Superior temporal gyrus (tissue), 1 donor: ENCODE data around the gene BROX.
"Not testable (repeated sequence)": the region's sequence is repeated elsewhere in the genome, so short reads cannot be mapped to it uniquely, and the experiment has no call there.

Experiments used
- DNase-seq: peaks from one replicate; pipeline ENCODE4 v3.0.0-alpha.2; 2016; ENCODE audit errors: extremely low spot score

Gene BROX

GRCh38 chr1:222732216-222733159 is 20.1 kb downstream of the BROX start:
- DNase-seq: no peak

- no peak for DNase-seq
Measured at GRCh38 chr1:222734740-222735139, 22.4 kb downstream of the BROX start.

GRCh38 chr1:222736470-222736869 is 24.1 kb downstream of the BROX start:
- no peak for DNase-seq

GRCh38 chr1:222736972-222737371 is 24.6 kb downstream of the BROX start, which contains the start of gene FAM177B:
FAM177B (plus strand) TSS chr1:222737202; CDS start chr1:222746546, 9,344 bp downstream.
- DNase-seq: no peak

- no peak for DNase-seq
Measured at GRCh38 chr1:222739465-222739864, 27.1 kb downstream of the BROX start.

GRCh38 chr1:222739929-222740328 is 27.6 kb downstream of the BROX start:
- no peak for DNase-seq

- DNase-seq: not testable (repeated sequence)
Measured at GRCh38 chr1:222741630-222742457, 29.5 kb downstream of the BROX start.

- no peak for DNase-seq
Measured at GRCh38 chr1:222749927-222750326, 37.6 kb downstream of the BROX start.

- DNase-seq: no peak
Measured at GRCh38 chr1:222750651-222751050, 38.3 kb downstream of the BROX start.

- no peak for DNase-seq
Measured at GRCh38 chr1:222751255-222751654, 38.9 kb downstream of the BROX start.

GRCh38 chr1:222754366-222755139 is 42.2 kb downstream of the BROX start:
- DNase-seq: no peak

GRCh38 chr1:222757646-222758268 is 45.4 kb downstream of the BROX start:
- no peak for DNase-seq

GRCh38 chr1:222759451-222760035 is 47.2 kb downstream of the BROX start:
- DNase-seq: no peak

- no peak for DNase-seq
Measured at GRCh38 chr1:222761083-222761482, 48.7 kb downstream of the BROX start.

GRCh38 chr1:222762178-222762577 is 49.8 kb downstream of the BROX start:
- DNase-seq: not testable (repeated sequence)

- no peak for DNase-seq
Measured at GRCh38 chr1:222767152-222767571, 54.8 kb downstream of the BROX start.

GRCh38 chr1:222768592-222768991 is 56.2 kb downstream of the BROX start:
- no peak for DNase-seq

- no peak for DNase-seq
Measured at GRCh38 chr1:222769181-222769580, 56.8 kb downstream of the BROX start.

- no peak for DNase-seq
Measured at GRCh38 chr1:222769971-222770620, 57.7 kb downstream of the BROX start.

- DNase-seq: no peak
Measured at GRCh38 chr1:222772996-222773379, 60.6 kb downstream of the BROX start.
